MCF 10A (cell line): ENCODE results near the gene CTBP1. TPM values are rescaled to one million over a fixed set of nuclear protein-coding genes. Genes with fewer than 3 reads are reported as not detected.

Source experiments
- BruUV-seq: library from RNA; stranded (reverse); fragments of 400-500 nt; replicated peaks from 2 replicates; lab custom pipeline; 2021; lab: Mats Ljungman, UMichigan
- CTCF ChIA-PET: fragments of 300-600 bp; sonication (Branson Sonifier 250); formaldehyde crosslinking; extraction: SDS; loops from one replicate; lab custom pipeline; 2021; ENCODE audit warnings: antibody characterized with exemption, inconsistent platforms; lab: Yijun Ruan, JAX
- POLR2A ChIA-PET: fragments of 300-600, 350-650 bp; sonication (Branson Sonifier 250); formaldehyde crosslinking; extraction: SDS; loops from one replicate; lab custom pipeline; 2020; ENCODE audit warnings: antibody characterized with exemption, inconsistent platforms; lab: Yijun Ruan, JAX
- DNase-seq: peaks from one replicate; pipeline ENCODE4 v3.0.0-alpha.2; 2018; ENCODE audit not compliant: unreplicated experiment
- H3K27ac Mint-ChIP-seq: one replicate; pipeline ENCODE4 v1.8.0; 2022; ENCODE audit warnings: mild to moderate bottlenecking, low read depth, mixed read lengths; ENCODE audit not compliant: unreplicated experiment
- H3K27me3 Mint-ChIP-seq: one replicate; pipeline ENCODE4 v1.8.0; 2022; ENCODE audit warnings: mixed read lengths; ENCODE audit not compliant: insufficient read depth, unreplicated experiment
- H3K36me3 Mint-ChIP-seq: one replicate; pipeline ENCODE4 v1.8.0; 2022; ENCODE audit warnings: mild to moderate bottlenecking, moderate library complexity, mixed read lengths; ENCODE audit not compliant: insufficient read depth, unreplicated experiment
- H3K4me1 Mint-ChIP-seq: one replicate; pipeline ENCODE4 v1.8.0; 2022; ENCODE audit warnings: mixed read lengths; ENCODE audit not compliant: insufficient read depth, unreplicated experiment
- H3K4me3 Mint-ChIP-seq: one replicate; pipeline ENCODE4 v1.8.0; 2022; ENCODE audit warnings: mild to moderate bottlenecking, moderate library complexity, mixed read lengths; ENCODE audit not compliant: unreplicated experiment
- H3K9me3 Mint-ChIP-seq: one replicate; pipeline ENCODE4 v1.8.0; 2022; ENCODE audit warnings: mixed read lengths; ENCODE audit not compliant: unreplicated experiment
- CTCF ChIP-seq: fragments of 200-600 bp; IDR thresholded peaks from one replicate; pipeline ENCODE4 v1.8.0; 2022; ENCODE audit warnings: antibody characterized with exemption, mild to moderate bottlenecking; ENCODE audit not compliant: unreplicated experiment
- intact Hi-C: fragments of 100-400 bp; cut with micrococcal nuclease; formaldehyde crosslinking; loops from 2 replicates; pipeline ENCODE4 v1.14.1; 2022
- total RNA-seq: library from RNA; stranded (reverse); gene quantifications from 2 replicates; pipeline ENCODE4 v1.2.3, GENCODE V29; 2022

The CTBP1 gene
- total RNA-seq, 1 experiment from 2014 or later, result 152 TPM

DNA sequence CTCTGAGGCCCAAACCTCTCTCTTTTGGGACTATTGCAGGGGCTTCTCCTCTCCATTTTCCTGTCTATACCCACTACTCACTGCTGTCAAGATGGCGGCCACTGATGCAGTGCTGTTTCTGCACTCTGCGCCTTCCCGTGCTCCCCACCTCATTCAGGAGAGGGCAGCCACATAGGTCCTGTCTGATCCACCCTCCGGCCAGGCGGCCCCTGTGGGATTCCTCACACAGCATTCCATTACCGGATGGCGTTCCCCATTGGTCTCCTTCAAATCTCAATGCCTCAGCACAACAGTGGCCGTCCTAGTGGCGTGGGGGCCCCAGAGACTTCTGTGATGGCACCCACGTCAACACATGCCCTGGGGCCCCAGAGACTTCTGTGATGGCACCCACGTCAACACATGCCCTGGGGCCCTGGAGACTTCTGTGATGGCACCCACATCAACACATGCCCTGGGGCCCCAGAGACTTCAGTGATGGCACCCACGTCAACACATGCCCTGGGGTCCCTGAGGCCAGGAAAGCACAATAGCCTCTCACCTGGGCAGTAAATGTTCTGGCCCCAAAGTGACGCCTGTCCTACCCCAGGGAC is 83.9 kb downstream of the CTBP1 start:
- ChIA-PET POLR2A (no interaction called here), CTCF (interaction anchor here (0.7 to 1.9 kb wide), 5 partner anchors 10 to 104 kb away, joined by 3 to 9 read pairs (median 7); no protein-coding TSS in a partner anchor)

GRCh38 chr4:1164444-1164843 is 84.5 kb downstream of the CTBP1 start:
- H3K4me1 Mint-ChIP-seq, result no peaks in the 10 kb centered on the region
- H3K4me3 Mint-ChIP-seq, result no peak overlapping the region
- ChIA-PET POLR2A (no interaction called here), CTCF (interaction anchor here (0.7 kb wide), 1 partner anchor 90 kb away, joined by 3 read pairs; no protein-coding TSS in a partner anchor)
- no peak for TF ChIP-seq CTCF
- intact Hi-C loops, result no loop called here
- H3K27me3 Mint-ChIP-seq, result no peaks in the 10 kb centered on the region
- no TSS peak for BruUV-seq
- H3K9me3 Mint-ChIP-seq, result no peaks in the 10 kb centered on the region
- no peaks in the 10 kb centered on the region for H3K36me3 Mint-ChIP-seq
- no peak for DNase-seq
- no peak overlapping the region for H3K27ac Mint-ChIP-seq

More for the DNA sequence above, 83.9 kb downstream of the CTBP1 start:
- no peaks in the 10 kb centered on the region for H3K27me3 Mint-ChIP-seq
- no peak for DNase-seq
- no peaks in the 10 kb centered on the region for H3K36me3 Mint-ChIP-seq
- H3K27ac Mint-ChIP-seq, result no peak overlapping the region
- H3K4me1 Mint-ChIP-seq, result no peaks in the 10 kb centered on the region
- H3K9me3 Mint-ChIP-seq, result no peaks in the 10 kb centered on the region
- no TSS peak for BruUV-seq
- TF ChIP-seq CTCF, result no peak
- H3K4me3 Mint-ChIP-seq, result no peak overlapping the region
- intact Hi-C loops, result loop anchor here (5.0 kb wide), 1 partner anchor 82 kb away; the partner anchor contains the start of gene CTBP1

DNA sequence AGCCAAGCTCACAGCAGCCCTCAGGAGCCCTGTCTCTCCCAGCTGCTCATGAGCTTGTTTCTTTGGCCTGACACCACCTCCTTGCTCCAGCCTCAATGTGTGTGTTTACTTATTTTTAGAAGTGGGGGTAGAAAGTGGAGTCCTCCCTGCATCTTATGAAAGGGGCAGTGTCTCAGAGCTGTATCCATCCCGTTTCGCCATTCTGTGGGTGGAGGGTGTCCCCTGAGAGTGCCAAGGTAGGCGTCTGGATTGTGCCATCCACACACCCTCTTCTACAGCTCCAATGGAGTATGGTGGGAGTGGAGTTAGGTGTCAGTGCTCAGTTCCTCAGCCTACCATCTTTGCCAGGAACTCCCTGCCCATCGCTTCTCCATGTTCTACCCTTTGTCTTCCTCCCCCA is 84.9 kb downstream of the CTBP1 start:
- Mint-ChIP-seq H3K27ac (no peak overlapping the region), H3K9me3 (no peaks in the 10 kb centered on the region), H3K4me3 (no peak overlapping the region), H3K4me1 (no peaks in the 10 kb centered on the region), H3K36me3 (no peaks in the 10 kb centered on the region), H3K27me3 (no peaks in the 10 kb centered on the region)
- no peak for TF ChIP-seq CTCF
- CTCF ChIA-PET, result interaction anchor here (0.7 kb wide), 1 partner anchor 90 kb away, joined by 3 read pairs; no protein-coding TSS in a partner anchor
- no TSS peak for BruUV-seq
- no peak for DNase-seq
- POLR2A ChIA-PET, result interaction anchor here (0.7 to 1.5 kb wide), 3 partner anchors 9 to 83 kb away, joined by 3 to 5 read pairs (median 3); no protein-coding TSS in a partner anchor
- intact Hi-C loops, result no loop called here

Other genes starting within 250 kb of the CTBP1 start
- 33.5 and 33.6 TPM in 2 replicates for gene FGFRL1, start 237.5 kb downstream of the CTBP1 start, total RNA-seq
- gene RNF212, start 135.6 kb downstream of the CTBP1 start, total RNA-seq, result not detected in 2 replicates
- 0.54 and 0.64 TPM in 2 replicates for gene SPON2, start 76.5 kb downstream of the CTBP1 start, total RNA-seq
- gene MAEA, start 40.8 kb upstream of the CTBP1 start, total RNA-seq, result 78.8 and 89.6 TPM in 2 replicates
- gene UVSSA, start 98.1 kb upstream of the CTBP1 start, total RNA-seq, result 41.1 and 43.6 TPM in 2 replicates
- not detected in 2 replicates for gene NKX1-1, start 157.3 kb upstream of the CTBP1 start, total RNA-seq